Lung microvascular endothelial cell (primary cell): ENCODE results near the gene DISP3. TPM values are rescaled to one million over a fixed set of nuclear protein-coding genes. Genes with fewer than 3 reads are reported as not detected.

ENCODE experiments used
- DNase-seq, 2 donors: peaks; one replicate each; pipeline versions ENCODE4 v3.0.0 to v3.0.0-alpha.2; 2010; ENCODE audit warnings: low read depth in 2 of 2
- total RNA-seq: library from RNA; depleted of rRNA; stranded (reverse); fragments of >200 nt; gene quantifications from 2 replicates; pipeline ENCODE4 v1.2.1, GENCODE V29; 2014

The DISP3 gene
- total RNA-seq, 1 donor from 2014 or later = under 0.01 TPM

DNA sequence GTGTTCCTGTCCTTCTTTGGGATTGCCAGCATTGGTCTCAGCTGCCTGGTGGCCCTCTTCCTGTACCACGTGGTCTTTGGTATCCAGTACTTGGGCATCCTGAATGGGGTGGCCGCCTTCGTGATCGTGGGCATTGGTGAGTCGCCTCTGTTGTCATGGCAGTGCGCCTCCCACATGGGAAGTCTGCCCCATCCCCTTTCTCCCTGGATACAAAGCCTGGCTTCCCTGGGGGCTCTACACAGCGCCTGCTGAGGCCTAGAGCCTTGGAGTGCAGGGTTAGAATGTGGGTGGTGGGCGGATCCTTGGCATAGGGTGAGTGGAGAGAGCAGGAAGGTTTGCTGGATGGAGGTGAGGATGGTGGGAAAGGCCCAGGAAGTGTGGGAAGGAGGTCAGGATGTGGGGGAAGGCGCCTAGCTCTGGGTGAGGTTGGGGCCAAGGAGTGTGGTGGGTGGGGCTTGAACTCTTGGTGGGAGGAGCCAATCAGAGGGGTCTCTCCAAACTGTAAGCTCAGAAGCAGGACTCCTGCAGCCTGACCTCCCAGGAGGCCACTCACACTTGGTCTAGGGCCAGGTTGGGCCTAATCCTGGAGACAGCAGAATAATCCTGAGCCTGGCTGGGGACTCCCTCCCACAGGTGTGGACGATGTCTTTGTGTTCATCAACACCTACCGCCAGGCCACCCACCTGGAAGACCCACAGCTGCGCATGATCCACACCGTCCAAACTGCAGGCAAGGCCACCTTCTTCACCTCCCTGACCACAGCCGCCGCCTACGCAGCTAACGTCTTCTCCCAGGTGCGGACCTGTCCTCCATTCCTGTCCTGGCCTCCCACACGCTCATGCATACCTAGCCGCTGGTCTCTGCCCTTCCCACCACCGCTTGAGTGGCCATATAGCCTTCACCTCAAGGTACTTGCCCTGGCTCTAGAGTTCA lies 36.7 kb downstream of the DISP3 start:
- DNase-seq = no peak

- DNase-seq = no peak
Observed at GRCh38 chr1:11516961-11517635, 38.1 kb downstream of the DISP3 start.

GRCh38 chr1:11518016-11518701 lies 39.2 kb downstream of the DISP3 start:
- no peak for DNase-seq

GRCh38 chr1:11518791-11519628 lies 40.1 kb downstream of the DISP3 start:
- no peak for DNase-seq

DNA sequence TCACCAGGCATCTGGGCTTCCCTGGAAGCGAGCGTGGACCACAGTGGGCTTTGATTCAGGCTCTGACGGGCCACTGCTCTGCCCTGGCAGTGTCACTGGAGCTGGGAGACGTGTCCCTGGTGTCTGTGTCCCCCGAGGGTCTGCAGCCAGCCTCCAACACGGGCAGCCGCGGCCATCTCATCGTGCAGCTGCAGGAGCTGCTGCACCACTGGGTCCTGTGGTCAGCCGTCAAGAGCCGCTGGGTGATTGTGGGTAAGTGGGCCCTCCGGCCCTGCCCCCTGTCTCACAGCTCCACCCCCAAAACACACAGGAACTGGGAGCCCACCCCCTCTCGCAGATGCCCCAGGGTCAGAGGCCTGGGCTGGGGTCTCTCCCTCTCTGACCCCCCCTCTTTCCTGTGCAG lies 40.7 kb downstream of the DISP3 start:
- DNase-seq = no peak

- DNase-seq = no peak
Observed at GRCh38 chr1:11520531-11521233, 41.7 kb downstream of the DISP3 start.

DNA sequence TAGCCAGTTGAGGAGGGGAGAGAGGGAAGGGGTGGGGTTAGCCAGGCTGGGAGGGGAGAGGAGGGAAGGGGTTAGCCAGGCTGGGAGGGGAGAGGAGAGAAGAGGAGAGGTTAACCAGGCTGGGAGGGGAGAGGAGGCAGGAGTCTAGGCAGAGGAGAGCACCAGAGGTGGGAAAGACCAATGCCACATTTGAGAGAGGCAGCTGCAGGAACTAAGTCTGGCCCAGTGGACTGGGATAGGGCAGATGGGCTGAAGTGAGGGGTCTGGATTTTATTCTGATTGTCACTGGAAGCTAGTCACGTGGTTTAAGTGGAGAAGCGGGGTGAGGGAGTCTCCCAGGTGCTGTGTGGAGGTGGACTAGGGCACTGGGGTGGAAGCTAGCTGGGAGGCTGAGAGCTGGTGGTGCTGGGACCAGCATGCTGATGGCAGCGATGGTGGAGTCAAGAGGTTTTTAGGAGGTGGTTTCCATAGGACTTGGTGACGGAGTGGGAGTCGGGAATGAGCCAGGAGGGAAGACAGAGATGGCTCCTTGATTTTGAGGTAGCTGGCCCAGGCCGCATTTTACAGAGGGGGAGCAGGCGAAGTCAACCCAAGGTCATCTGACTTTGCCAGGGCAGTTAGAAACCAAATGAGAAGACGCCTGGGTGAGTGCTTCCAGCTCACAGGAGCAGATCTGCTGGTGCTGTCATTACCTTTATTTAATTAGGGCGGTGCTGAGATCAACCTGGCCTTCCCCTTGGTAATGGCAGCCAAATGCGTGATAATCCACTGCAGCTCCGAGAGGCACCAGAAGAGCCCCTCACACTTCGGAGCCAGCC lies 42.8 kb downstream of the DISP3 start:
- no peak for DNase-seq

DNA sequence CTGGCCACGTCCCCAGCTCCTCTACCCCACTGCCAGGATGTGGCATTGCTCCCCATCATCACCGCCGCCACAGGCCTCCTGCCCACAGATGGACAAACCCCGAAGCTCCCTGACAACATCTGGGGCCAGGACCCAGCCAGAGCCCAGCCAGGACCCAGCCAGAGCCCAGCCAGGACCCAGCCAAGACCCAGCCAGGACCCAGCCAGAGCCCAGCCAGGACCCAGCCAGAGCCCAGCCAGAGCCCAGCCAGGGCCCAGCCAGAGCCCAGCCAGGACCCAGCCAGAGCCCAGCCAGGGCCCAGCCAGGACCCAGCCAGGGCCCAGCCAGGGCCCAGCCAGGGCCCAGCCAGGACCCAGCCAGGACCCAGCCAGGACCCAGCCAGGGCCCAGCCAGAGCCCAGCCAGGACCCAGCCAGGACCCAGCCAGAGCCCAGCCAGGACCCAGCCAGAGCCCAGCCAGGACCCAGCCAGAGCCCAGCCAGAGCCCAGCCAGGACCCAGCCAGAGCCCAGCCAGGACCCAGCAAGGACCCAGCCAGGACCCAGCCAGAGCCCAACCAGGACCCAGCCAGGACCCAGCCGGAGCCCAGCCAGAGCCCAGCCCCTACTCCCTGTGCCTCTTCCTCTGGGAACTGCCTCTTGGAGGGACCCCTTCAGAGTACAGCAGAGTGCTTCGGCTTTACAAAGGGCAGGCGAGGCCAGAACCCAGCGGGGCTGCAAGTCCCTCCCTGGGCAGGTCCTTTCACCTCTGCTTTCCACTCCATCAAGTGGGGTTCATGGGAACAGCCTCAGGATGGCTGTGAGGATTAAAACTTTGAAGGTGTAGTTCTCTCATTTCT lies 43.7 kb downstream of the DISP3 start:
- DNase-seq = no peak

- no peak for DNase-seq
Observed at GRCh38 chr1:11523261-11523660, 44.3 kb downstream of the DISP3 start.

DNA sequence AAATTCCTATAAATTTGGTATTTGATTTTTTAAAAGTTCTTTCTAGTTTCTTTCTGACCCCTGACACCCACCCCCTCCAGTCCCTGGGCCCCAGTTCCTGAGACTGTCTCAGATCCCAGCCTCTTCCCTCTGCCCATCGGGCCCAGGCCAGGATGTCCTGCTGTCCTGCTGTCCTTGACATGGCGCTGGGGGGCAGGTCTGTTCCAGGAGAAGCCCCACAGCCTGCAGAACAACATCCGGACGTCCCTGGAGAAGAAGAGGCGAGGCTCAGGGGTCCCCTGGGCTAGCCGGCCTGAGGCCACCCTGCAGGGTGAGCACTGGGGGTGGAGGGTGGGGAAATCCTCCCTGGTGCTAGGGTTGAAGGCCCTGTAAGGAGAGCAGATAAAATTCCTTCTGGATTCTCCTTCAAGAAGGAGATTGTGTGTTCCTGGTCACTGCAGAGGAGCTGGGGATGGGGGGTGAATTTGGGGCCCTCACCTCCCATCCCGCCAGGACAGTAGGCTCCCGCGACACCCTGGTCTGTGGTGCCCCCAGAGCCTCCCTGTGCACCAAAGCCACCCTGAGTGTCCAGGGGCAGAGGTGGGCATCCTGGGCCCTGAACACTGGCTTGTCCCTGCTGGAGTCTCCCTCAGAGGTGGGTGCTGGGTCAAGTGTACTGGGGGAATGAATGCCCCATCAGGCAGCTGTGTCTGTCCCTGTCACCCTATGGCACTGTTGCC lies 45.0 kb downstream of the DISP3 start:
- DNase-seq = no peak

GRCh38 chr1:11524465-11525150 lies 45.7 kb downstream of the DISP3 start:
- no peak for DNase-seq

- DNase-seq = no peak
Observed at GRCh38 chr1:11525151-11525505, 46.2 kb downstream of the DISP3 start.

GRCh38 chr1:11525516-11525915 lies 46.6 kb downstream of the DISP3 start:
- no peak for DNase-seq

DNA sequence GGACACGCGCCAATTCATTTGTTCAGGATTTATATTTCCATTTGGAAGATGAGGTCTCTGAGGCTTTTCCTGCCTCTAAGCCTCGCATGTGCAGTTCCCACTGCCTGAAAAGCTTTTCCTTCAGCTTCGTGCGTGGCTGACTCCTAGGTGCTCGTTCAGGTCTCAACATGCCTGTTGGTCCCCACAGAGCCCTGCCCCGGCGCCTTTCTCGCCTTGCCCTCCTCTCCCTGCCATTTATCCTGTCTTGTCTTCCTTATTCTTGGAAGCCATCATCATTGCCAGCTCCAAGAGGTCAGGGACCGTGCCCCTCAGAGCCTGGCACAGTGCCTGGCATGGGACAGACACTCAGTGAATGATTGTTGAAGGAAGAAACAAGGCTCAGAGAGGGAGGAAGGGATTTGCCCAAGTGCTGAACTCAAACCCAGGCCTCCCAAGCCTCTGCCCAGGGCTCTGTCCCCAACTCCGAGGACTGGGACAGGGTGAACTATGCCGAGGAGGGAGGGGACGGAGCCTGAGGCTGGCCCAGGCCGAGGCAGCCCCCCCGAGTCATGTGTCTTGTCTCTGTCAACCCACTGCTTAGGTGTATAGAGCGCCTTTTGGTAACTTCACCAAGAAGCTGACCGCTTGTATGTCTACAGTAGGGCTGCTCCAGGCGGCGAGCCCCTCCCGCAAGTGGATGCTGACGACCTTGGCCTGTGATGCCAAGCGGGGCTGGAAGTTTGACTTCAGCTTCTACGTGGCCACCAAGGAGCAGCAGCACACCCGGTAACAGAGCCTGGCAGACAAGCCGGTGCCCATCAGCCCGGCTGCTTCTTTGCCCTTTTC lies 47.3 kb downstream of the DISP3 start:
- DNase-seq = no peak

GRCh38 chr1:11527541-11528452 lies 48.8 kb downstream of the DISP3 start:
- DNase-seq = no peak
